ENCODE data around the gene CCDC74B.
"Not testable (repeated sequence)": the region's sequence is repeated elsewhere in the genome, so short reads cannot be mapped to it uniquely, and the experiment has no call there.

The CCDC74B gene

GRCh38 chr2:130143266-130144039, 1.5 kb downstream of the CCDC74B start:
- not testable (repeated sequence) for H3K4me1 ChIP-seq (ENCODE audit: control insufficient read depth, insufficient read depth, low read length, unreplicated experiment); H2AFZ ChIP-seq (ENCODE audit: low read length, unreplicated experiment); H3K27me3 ChIP-seq (ENCODE audit: insufficient read depth, low read length); H3K27ac ChIP-seq (ENCODE audit: low read depth, low read length); H3K36me3 ChIP-seq (ENCODE audit: insufficient read depth, low read length); H3K4me3 ChIP-seq (ENCODE audit: low read depth, low read length); H3K79me2 ChIP-seq (ENCODE audit: control insufficient read depth, insufficient read depth, low read length, unreplicated experiment)

GRCh38 chr2:130142396-130143265, 2.3 kb downstream of the CCDC74B start:
- not testable (repeated sequence) for H2AFZ ChIP-seq (ENCODE audit: low read length, unreplicated experiment); H3K4me3 ChIP-seq (ENCODE audit: low read depth, low read length); H3K27ac ChIP-seq (ENCODE audit: low read depth, low read length); H3K4me1 ChIP-seq (ENCODE audit: control insufficient read depth, insufficient read depth, low read length, unreplicated experiment); H3K79me2 ChIP-seq (ENCODE audit: control insufficient read depth, insufficient read depth, low read length, unreplicated experiment); H3K36me3 ChIP-seq (ENCODE audit: insufficient read depth, low read length); H3K27me3 ChIP-seq (ENCODE audit: insufficient read depth, low read length)

GRCh38 chr2:130141645-130142370, 3.1 kb downstream of the CCDC74B start:
- not testable (repeated sequence) for H3K4me3 ChIP-seq (ENCODE audit: low read depth, low read length); H3K36me3 ChIP-seq (ENCODE audit: insufficient read depth, low read length)

GRCh38 chr2:130141002-130141401, 3.9 kb downstream of the CCDC74B start:
- H2AFZ ChIP-seq (ENCODE audit: low read length, unreplicated experiment); H3K4me1 ChIP-seq (ENCODE audit: control insufficient read depth, insufficient read depth, low read length, unreplicated experiment); H3K4me3 ChIP-seq (ENCODE audit: low read depth, low read length); H3K79me2 ChIP-seq (ENCODE audit: control insufficient read depth, insufficient read depth, low read length, unreplicated experiment); H3K27me3 ChIP-seq (ENCODE audit: insufficient read depth, low read length); H3K27ac ChIP-seq (ENCODE audit: low read depth, low read length); H3K36me3 ChIP-seq (ENCODE audit: insufficient read depth, low read length): not testable (repeated sequence)

More at GRCh38 chr2:130141645-130142370, 3.1 kb downstream of the CCDC74B start:
- not testable (repeated sequence) for H2AFZ ChIP-seq (ENCODE audit: low read length, unreplicated experiment); H3K27ac ChIP-seq (ENCODE audit: low read depth, low read length); H3K4me1 ChIP-seq (ENCODE audit: control insufficient read depth, insufficient read depth, low read length, unreplicated experiment); H3K27me3 ChIP-seq (ENCODE audit: insufficient read depth, low read length); H3K79me2 ChIP-seq (ENCODE audit: control insufficient read depth, insufficient read depth, low read length, unreplicated experiment)

GRCh38 chr2:130140516-130140915, 4.4 kb downstream of the CCDC74B start:
- H3K36me3 ChIP-seq (ENCODE audit: insufficient read depth, low read length); H3K27me3 ChIP-seq (ENCODE audit: insufficient read depth, low read length); H3K27ac ChIP-seq (ENCODE audit: low read depth, low read length); H3K4me1 ChIP-seq (ENCODE audit: control insufficient read depth, insufficient read depth, low read length, unreplicated experiment); H3K79me2 ChIP-seq (ENCODE audit: control insufficient read depth, insufficient read depth, low read length, unreplicated experiment); H3K4me3 ChIP-seq (ENCODE audit: low read depth, low read length); H2AFZ ChIP-seq (ENCODE audit: low read length, unreplicated experiment): not testable (repeated sequence)

GRCh38 chr2:130139331-130140280, 5.3 kb downstream of the CCDC74B start:
- not testable (repeated sequence) for H3K4me3 ChIP-seq (ENCODE audit: low read depth, low read length); H3K4me1 ChIP-seq (ENCODE audit: control insufficient read depth, insufficient read depth, low read length, unreplicated experiment); H3K36me3 ChIP-seq (ENCODE audit: insufficient read depth, low read length); H2AFZ ChIP-seq (ENCODE audit: low read length, unreplicated experiment); H3K27me3 ChIP-seq (ENCODE audit: insufficient read depth, low read length); H3K27ac ChIP-seq (ENCODE audit: low read depth, low read length); H3K79me2 ChIP-seq (ENCODE audit: control insufficient read depth, insufficient read depth, low read length, unreplicated experiment)

GRCh38 chr2:130138841-130139251, 6.1 kb downstream of the CCDC74B start:
- H3K79me2 ChIP-seq (ENCODE audit: control insufficient read depth, insufficient read depth, low read length, unreplicated experiment); H3K27ac ChIP-seq (ENCODE audit: low read depth, low read length); H3K4me1 ChIP-seq (ENCODE audit: control insufficient read depth, insufficient read depth, low read length, unreplicated experiment); H3K4me3 ChIP-seq (ENCODE audit: low read depth, low read length); H3K27me3 ChIP-seq (ENCODE audit: insufficient read depth, low read length); H3K36me3 ChIP-seq (ENCODE audit: insufficient read depth, low read length); H2AFZ ChIP-seq (ENCODE audit: low read length, unreplicated experiment): not testable (repeated sequence)

GRCh38 chr2:130138326-130138725, 6.6 kb downstream of the CCDC74B start:
- H3K27me3 ChIP-seq (ENCODE audit: insufficient read depth, low read length); H3K4me3 ChIP-seq (ENCODE audit: low read depth, low read length); H2AFZ ChIP-seq (ENCODE audit: low read length, unreplicated experiment); H3K79me2 ChIP-seq (ENCODE audit: control insufficient read depth, insufficient read depth, low read length, unreplicated experiment); H3K36me3 ChIP-seq (ENCODE audit: insufficient read depth, low read length); H3K4me1 ChIP-seq (ENCODE audit: control insufficient read depth, insufficient read depth, low read length, unreplicated experiment); H3K27ac ChIP-seq (ENCODE audit: low read depth, low read length): not testable (repeated sequence)

- H3K27ac ChIP-seq (ENCODE audit: low read depth, low read length); H3K4me3 ChIP-seq (ENCODE audit: low read depth, low read length); H3K36me3 ChIP-seq (ENCODE audit: insufficient read depth, low read length); H3K4me1 ChIP-seq (ENCODE audit: control insufficient read depth, insufficient read depth, low read length, unreplicated experiment); H3K79me2 ChIP-seq (ENCODE audit: control insufficient read depth, insufficient read depth, low read length, unreplicated experiment); H3K27me3 ChIP-seq (ENCODE audit: insufficient read depth, low read length); H2AFZ ChIP-seq (ENCODE audit: low read length, unreplicated experiment): not testable (repeated sequence)
These were observed 7.8 kb downstream of the CCDC74B start for GRCh38 chr2:130137118-130137517.

- not testable (repeated sequence) for H3K79me2 ChIP-seq (ENCODE audit: control insufficient read depth, insufficient read depth, low read length, unreplicated experiment); H3K27ac ChIP-seq (ENCODE audit: low read depth, low read length); H3K4me1 ChIP-seq (ENCODE audit: control insufficient read depth, insufficient read depth, low read length, unreplicated experiment); H2AFZ ChIP-seq (ENCODE audit: low read length, unreplicated experiment); H3K4me3 ChIP-seq (ENCODE audit: low read depth, low read length); H3K27me3 ChIP-seq (ENCODE audit: insufficient read depth, low read length); H3K36me3 ChIP-seq (ENCODE audit: insufficient read depth, low read length)
These were observed 8.4 kb downstream of the CCDC74B start for GRCh38 chr2:130136546-130136945.

Data from ACC112 (cell line).